Measurements from ENCODE around the gene SDK1. TPM values are rescaled to one million over a fixed set of nuclear protein-coding genes. Genes with fewer than 3 reads are reported as not detected.

SDK1 gene
- total and polyA plus RNA-seq, 7 donors, result 0.31 to 2.4 (median 1.3) TPM

GRCh38 chr7:4248295-4248694 lies 947.2 kb downstream of the SDK1 start:
- no peak overlapping the region for H3K27ac ChIP-seq
- ATAC-seq, result no peak

GRCh38 chr7:4249241-4249640 lies 948.2 kb downstream of the SDK1 start:
- no peaks in the 10 kb centered on the region for H3K9me3 ChIP-seq
- no peak for DNase-seq
- no peak for TF ChIP-seq CTCF (IDR thresholded peaks at IDR 0.05)
- intact Hi-C loops (cut with DNase I), result no loop called here
- no peaks in the 10 kb centered on the region for H3K27me3 ChIP-seq (ENCODE audit: insufficient read depth in 3 of 3, low read length in 2 of 3)
- ATAC-seq, result no peak
- no peak overlapping the region for H3K4me3 ChIP-seq
- H3K27ac ChIP-seq, result no peak overlapping the region
- no peaks in the 10 kb centered on the region for H3K4me1 ChIP-seq
- 75 to 87% (median 82%) methylated on average over 4 of the region's 4 CpGs for WGBS, 3 donors
- no peaks in the 10 kb centered on the region for H3K36me3 ChIP-seq (ENCODE audit: insufficient read depth in 1 of 2, low read depth in 1 of 2)

More at GRCh38 chr7:4248295-4248694, 947.2 kb downstream of the SDK1 start:
- Histone ChIP-seq H3K36me3 (ENCODE audit: insufficient read depth in 1 of 2, low read depth in 1 of 2) (no peaks in the 10 kb centered on the region), H3K9me3 (no peaks in the 10 kb centered on the region), H3K4me1 (no peaks in the 10 kb centered on the region), H3K4me3 (no peak overlapping the region), H3K27me3 (ENCODE audit: insufficient read depth in 3 of 3, low read length in 2 of 3) (no peaks in the 10 kb centered on the region)
- TF ChIP-seq CTCF (IDR thresholded peaks at IDR 0.05), result no peak
- intact Hi-C loops (cut with DNase I), result no loop called here
- 74 to 83% (median 83%) methylated on average over 4 of the region's 4 CpGs for WGBS, 3 donors
- DNase-seq, result no peak

- DNase-seq (no peak), ATAC-seq (no peak)
- TF ChIP-seq CTCF (IDR thresholded peaks at IDR 0.05), result no peak
- intact Hi-C loops (cut with DNase I), result no loop called here
- Histone ChIP-seq H3K36me3 (ENCODE audit: insufficient read depth in 1 of 2, low read depth in 1 of 2) (no peaks in the 10 kb centered on the region), H3K4me1 (no peaks in the 10 kb centered on the region), H3K9me3 (no peaks in the 10 kb centered on the region), H3K27me3 (ENCODE audit: insufficient read depth in 3 of 3, low read length in 2 of 3) (peaks cover 0 to 2% (median 0%) of the 10 kb centered on the region in 3 donors), H3K27ac (no peak overlapping the region), H3K4me3 (no peak overlapping the region)
- 95% methylated on average over 6 of the region's 6 CpGs for WGBS, 3 donors
Measured at GRCh38 chr7:4255336-4255735, 954.3 kb downstream of the SDK1 start.

GRCh38 chr7:4256286-4256685 lies 955.2 kb downstream of the SDK1 start:
- 36 to 44% (median 39%) methylated on average over 8 of the region's 8 CpGs for WGBS, 3 donors
- Histone ChIP-seq H3K4me1 (no peaks in the 10 kb centered on the region), H3K36me3 (ENCODE audit: insufficient read depth in 1 of 2, low read depth in 1 of 2) (no peaks in the 10 kb centered on the region), H3K27me3 (ENCODE audit: insufficient read depth in 3 of 3, low read length in 2 of 3) (peaks cover 0 to 3% (median 2%) of the 10 kb centered on the region in 3 donors), H3K4me3 (no peak overlapping the region), H3K9me3 (no peaks in the 10 kb centered on the region), H3K27ac (no peak overlapping the region)
- DNase-seq, result no peak
- TF ChIP-seq CTCF (IDR thresholded peaks at IDR 0.05), result no peak
- ATAC-seq, result no peak
- intact Hi-C loops (cut with DNase I), result no loop called here

Measured in psoas muscle (tissue), 8 donors.